ENCODE data around the gene CALU. TPM values are rescaled to one million over a fixed set of nuclear protein-coding genes. Genes with fewer than 3 reads are reported as not detected.

Gene CALU
- total RNA-seq, 1 donor from 2014 or later: 144 TPM

- peak overlapping the region; percentile 78 for H3K4me3 Mint-ChIP-seq
- DNase-seq (ENCODE audit: extremely low spot score, unreplicated experiment): no peak
- no peak for TF ChIP-seq CTCF (conservative IDR thresholded peaks at IDR 0.05)
- peaks cover 18% of the 10 kb centered on the region for H3K27me3 Mint-ChIP-seq
- peaks cover 7% of the 10 kb centered on the region for H3K4me1 Mint-ChIP-seq (ENCODE audit: unreplicated experiment)
- peaks cover 6% of the 10 kb centered on the region for H3K9me3 Mint-ChIP-seq
- H3K36me3 Mint-ChIP-seq: peaks cover 20% of the 10 kb centered on the region
- H3K27ac Mint-ChIP-seq: no peak overlapping the region
Observed at GRCh38 chr7:128792471-128793180, 53.5 kb downstream of the CALU start.

- peak overlapping the region; percentile 78 for H3K4me3 Mint-ChIP-seq
Observed at GRCh38 chr7:128793181-128793547, 54.0 kb downstream of the CALU start.

GRCh38 chr7:128794020-128794419 is 54.9 kb downstream of the CALU start:
- peaks cover 12% of the 10 kb centered on the region for H3K27me3 Mint-ChIP-seq
- no peak for TF ChIP-seq CTCF (conservative IDR thresholded peaks at IDR 0.05)
- no peak for DNase-seq (ENCODE audit: extremely low spot score, unreplicated experiment)
- no peak overlapping the region for H3K27ac Mint-ChIP-seq
- H3K4me1 Mint-ChIP-seq (ENCODE audit: unreplicated experiment): peaks cover 7% of the 10 kb centered on the region
- peaks cover 20% of the 10 kb centered on the region for H3K36me3 Mint-ChIP-seq
- peaks cover 6% of the 10 kb centered on the region for H3K9me3 Mint-ChIP-seq
- no peak overlapping the region for H3K4me3 Mint-ChIP-seq

More at GRCh38 chr7:128793181-128793547, 54.0 kb downstream of the CALU start:
- H3K4me1 Mint-ChIP-seq (ENCODE audit: unreplicated experiment): peaks cover 7% of the 10 kb centered on the region
- H3K27me3 Mint-ChIP-seq: peaks cover 17% of the 10 kb centered on the region
- no peak overlapping the region for H3K27ac Mint-ChIP-seq
- no peak for TF ChIP-seq CTCF (conservative IDR thresholded peaks at IDR 0.05)
- DNase-seq (ENCODE audit: extremely low spot score, unreplicated experiment): no peak
- peaks cover 6% of the 10 kb centered on the region for H3K9me3 Mint-ChIP-seq
- H3K36me3 Mint-ChIP-seq: peaks cover 20% of the 10 kb centered on the region

GRCh38 chr7:128794436-128794835 is 55.3 kb downstream of the CALU start:
- no peak for DNase-seq (ENCODE audit: extremely low spot score, unreplicated experiment)
- Mint-ChIP-seq H3K36me3 (peaks cover 20% of the 10 kb centered on the region), H3K27me3 (peaks cover 8% of the 10 kb centered on the region), H3K9me3 (peaks cover 6% of the 10 kb centered on the region), H3K4me3 (no peak overlapping the region), H3K27ac (no peak overlapping the region), H3K4me1 (ENCODE audit: unreplicated experiment) (peaks cover 3% of the 10 kb centered on the region)
- no peak for TF ChIP-seq CTCF (conservative IDR thresholded peaks at IDR 0.05)

GRCh38 chr7:128795129-128795528 is 56.0 kb downstream of the CALU start:
- TF ChIP-seq CTCF (conservative IDR thresholded peaks at IDR 0.05): no peak
- no peak overlapping the region for H3K27ac Mint-ChIP-seq
- peaks cover 20% of the 10 kb centered on the region for H3K36me3 Mint-ChIP-seq
- H3K4me3 Mint-ChIP-seq: peak overlapping the region; percentile 45
- no peak for DNase-seq (ENCODE audit: extremely low spot score, unreplicated experiment)
- H3K4me1 Mint-ChIP-seq (ENCODE audit: unreplicated experiment): peaks cover 3% of the 10 kb centered on the region
- peaks cover 3% of the 10 kb centered on the region for H3K27me3 Mint-ChIP-seq
- peaks cover 6% of the 10 kb centered on the region for H3K9me3 Mint-ChIP-seq

Measured in type B pancreatic cell (in vitro differentiated cells).